ENCODE results near the gene IFIT2. TPM values are rescaled to one million over a fixed set of nuclear protein-coding genes. Genes with fewer than 3 reads are reported as not detected.

IFIT2 gene
- total and polyA plus RNA-seq, 9 donors, result 5.0 to 9.6 (median 7.4) TPM

GRCh38 chr10:89335226-89335625 is 33.4 kb downstream of the IFIT2 start:
- Histone ChIP-seq H3K27ac (ENCODE audit: low read length) (no peak overlapping the region), H3K9me3 (replicated peaks; ENCODE audit: control insufficient read depth, low read depth, low read length) (no peaks in the 10 kb centered on the region)

GRCh38 chr10:89336241-89336640 is 34.4 kb downstream of the IFIT2 start:
- no CpG with 5 or more reads among the region's 3 CpGs for WGBS (ENCODE audit: insufficient coverage)
- H3K4me1 ChIP-seq (ENCODE audit: control insufficient read depth, insufficient read depth, low read length), result peaks cover 22% of the 10 kb centered on the region
- no peak overlapping the region for H3K4me3 ChIP-seq (ENCODE audit: low read length)
- no peak for DNase-seq
- no peak overlapping the region for H3K27ac ChIP-seq (ENCODE audit: low read length)
- peaks cover 28% of the 10 kb centered on the region for H3K36me3 ChIP-seq (ENCODE audit: control insufficient read depth, insufficient read depth, low read length)
- no peaks in the 10 kb centered on the region for H3K27me3 ChIP-seq (ENCODE audit: control insufficient read depth, insufficient read depth, low read length)
- no peaks in the 10 kb centered on the region for H3K9me3 ChIP-seq (replicated peaks; ENCODE audit: control insufficient read depth, low read depth, low read length)

More at GRCh38 chr10:89335226-89335625, 33.4 kb downstream of the IFIT2 start:
- WGBS (ENCODE audit: insufficient coverage), result no CpG with 5 or more reads among the region's 3 CpGs
- Histone ChIP-seq H3K4me1 (ENCODE audit: control insufficient read depth, insufficient read depth, low read length) (peaks cover 20% of the 10 kb centered on the region), H3K4me3 (ENCODE audit: low read length) (no peak overlapping the region), H3K27me3 (ENCODE audit: control insufficient read depth, insufficient read depth, low read length) (no peaks in the 10 kb centered on the region), H3K36me3 (ENCODE audit: control insufficient read depth, insufficient read depth, low read length) (peaks cover 28% of the 10 kb centered on the region)
- DNase-seq, result no peak

- no peaks in the 10 kb centered on the region for H3K27me3 ChIP-seq (ENCODE audit: control insufficient read depth, insufficient read depth, low read length)
- no peak for DNase-seq
- peaks cover 28% of the 10 kb centered on the region for H3K36me3 ChIP-seq (ENCODE audit: control insufficient read depth, insufficient read depth, low read length)
- peaks cover 23% of the 10 kb centered on the region for H3K4me1 ChIP-seq (ENCODE audit: control insufficient read depth, insufficient read depth, low read length)
- H3K4me3 ChIP-seq (ENCODE audit: low read length), result no peak overlapping the region
- no peaks in the 10 kb centered on the region for H3K9me3 ChIP-seq (replicated peaks; ENCODE audit: control insufficient read depth, low read depth, low read length)
- no peak overlapping the region for H3K27ac ChIP-seq (ENCODE audit: low read length)
- 100% methylated on average over 1 of the region's 6 CpGs for WGBS (ENCODE audit: insufficient coverage)
These were observed 35.6 kb downstream of the IFIT2 start for GRCh38 chr10:89337484-89337883.

DNA sequence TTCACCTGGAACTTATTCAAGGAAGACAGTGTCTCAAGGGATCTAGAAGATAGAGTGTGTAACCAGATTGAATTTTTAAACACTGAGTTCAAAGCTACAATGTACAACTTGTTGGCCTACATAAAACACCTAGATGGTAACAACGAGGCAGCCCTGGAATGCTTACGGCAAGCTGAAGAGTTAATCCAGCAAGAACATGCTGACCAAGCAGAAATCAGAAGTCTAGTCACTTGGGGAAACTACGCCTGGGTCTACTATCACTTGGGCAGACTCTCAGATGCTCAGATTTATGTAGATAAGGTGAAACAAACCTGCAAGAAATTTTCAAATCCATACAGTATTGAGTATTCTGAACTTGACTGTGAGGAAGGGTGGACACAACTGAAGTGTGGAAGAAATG is 36.9 kb downstream of the IFIT2 start:
- H3K27me3 ChIP-seq (ENCODE audit: control insufficient read depth, insufficient read depth, low read length), result no peaks in the 10 kb centered on the region
- no peak for DNase-seq
- WGBS (ENCODE audit: insufficient coverage), result 82% methylated on average over 2 of the region's 3 CpGs
- no peak overlapping the region for H3K4me3 ChIP-seq (ENCODE audit: low read length)
- peaks cover 28% of the 10 kb centered on the region for H3K36me3 ChIP-seq (ENCODE audit: control insufficient read depth, insufficient read depth, low read length)
- H3K4me1 ChIP-seq (ENCODE audit: control insufficient read depth, insufficient read depth, low read length), result peaks cover 20% of the 10 kb centered on the region
- H3K9me3 ChIP-seq (replicated peaks; ENCODE audit: control insufficient read depth, low read depth, low read length), result no peaks in the 10 kb centered on the region
- no peak overlapping the region for H3K27ac ChIP-seq (ENCODE audit: low read length)

DNA sequence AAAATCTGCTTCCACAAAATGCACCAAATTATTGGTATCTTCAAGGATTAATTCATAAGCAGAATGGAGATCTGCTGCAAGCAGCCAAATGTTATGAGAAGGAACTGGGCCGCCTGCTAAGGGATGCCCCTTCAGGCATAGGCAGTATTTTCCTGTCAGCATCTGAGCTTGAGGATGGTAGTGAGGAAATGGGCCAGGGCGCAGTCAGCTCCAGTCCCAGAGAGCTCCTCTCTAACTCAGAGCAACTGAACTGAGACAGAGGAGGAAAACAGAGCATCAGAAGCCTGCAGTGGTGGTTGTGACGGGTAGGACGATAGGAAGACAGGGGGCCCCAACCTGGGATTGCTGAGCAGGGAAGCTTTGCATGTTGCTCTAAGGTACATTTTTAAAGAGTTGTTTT is 38.0 kb downstream of the IFIT2 start:
- WGBS (ENCODE audit: insufficient coverage), result 100% methylated on average over 2 of the region's 4 CpGs
- no peaks in the 10 kb centered on the region for H3K9me3 ChIP-seq (replicated peaks; ENCODE audit: control insufficient read depth, low read depth, low read length)
- no peak overlapping the region for H3K27ac ChIP-seq (ENCODE audit: low read length)
- no peak overlapping the region for H3K4me3 ChIP-seq (ENCODE audit: low read length)
- H3K4me1 ChIP-seq (ENCODE audit: control insufficient read depth, insufficient read depth, low read length), result peaks cover 12% of the 10 kb centered on the region
- H3K36me3 ChIP-seq (ENCODE audit: control insufficient read depth, insufficient read depth, low read length), result peaks cover 28% of the 10 kb centered on the region
- DNase-seq, result no peak
- H3K27me3 ChIP-seq (ENCODE audit: control insufficient read depth, insufficient read depth, low read length), result no peaks in the 10 kb centered on the region

DNA sequence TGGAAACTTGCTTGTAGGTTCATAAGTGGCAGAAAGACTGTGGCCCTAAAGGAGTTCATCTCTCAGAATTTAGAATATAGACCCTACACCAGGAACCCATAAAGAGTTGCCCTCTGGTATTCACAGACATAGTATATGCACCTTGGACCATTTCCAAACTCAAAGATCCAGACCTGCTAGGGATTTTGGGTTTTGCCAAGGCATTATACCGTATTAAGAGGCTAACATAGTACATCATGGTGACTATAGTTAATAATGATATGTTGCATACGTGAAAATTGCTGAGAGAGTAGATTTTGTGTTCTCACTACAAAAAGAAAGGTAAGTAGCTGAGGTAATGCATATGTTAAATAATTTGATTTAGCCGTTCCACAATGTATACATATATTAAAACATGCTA is 39.8 kb downstream of the IFIT2 start:
- Histone ChIP-seq H3K9me3 (replicated peaks; ENCODE audit: control insufficient read depth, low read depth, low read length) (no peaks in the 10 kb centered on the region), H3K27ac (ENCODE audit: low read length) (no peak overlapping the region), H3K4me1 (ENCODE audit: control insufficient read depth, insufficient read depth, low read length) (peaks cover 14% of the 10 kb centered on the region), H3K4me3 (ENCODE audit: low read length) (no peak overlapping the region), H3K36me3 (ENCODE audit: control insufficient read depth, insufficient read depth, low read length) (peaks cover 28% of the 10 kb centered on the region), H3K27me3 (ENCODE audit: control insufficient read depth, insufficient read depth, low read length) (no peaks in the 10 kb centered on the region)
- DNase-seq, result no peak
- WGBS (ENCODE audit: insufficient coverage), result no CpG with 5 or more reads among the region's 3 CpGs

GRCh38 chr10:89342206-89342958 is 40.5 kb downstream of the IFIT2 start:
- Histone ChIP-seq H3K9me3 (replicated peaks; ENCODE audit: control insufficient read depth, low read depth, low read length) (no peaks in the 10 kb centered on the region), H3K4me1 (ENCODE audit: control insufficient read depth, insufficient read depth, low read length) (peaks cover 19% of the 10 kb centered on the region), H3K4me3 (ENCODE audit: low read length) (no peak overlapping the region), H3K27me3 (ENCODE audit: control insufficient read depth, insufficient read depth, low read length) (no peaks in the 10 kb centered on the region), H3K27ac (ENCODE audit: low read length) (peak overlapping the region; percentile 8), H3K36me3 (ENCODE audit: control insufficient read depth, insufficient read depth, low read length) (peaks cover 23% of the 10 kb centered on the region)
- DNase-seq, result peak; percentile 70
- WGBS (ENCODE audit: insufficient coverage), result 17% methylated on average over 2 of the region's 3 CpGs

- Histone ChIP-seq H3K27me3 (ENCODE audit: control insufficient read depth, insufficient read depth, low read length) (no peaks in the 10 kb centered on the region), H3K36me3 (ENCODE audit: control insufficient read depth, insufficient read depth, low read length) (peaks cover 19% of the 10 kb centered on the region), H3K4me3 (ENCODE audit: low read length) (no peak overlapping the region), H3K9me3 (replicated peaks; ENCODE audit: control insufficient read depth, low read depth, low read length) (no peaks in the 10 kb centered on the region), H3K27ac (ENCODE audit: low read length) (peak overlapping the region; percentile 48), H3K4me1 (ENCODE audit: control insufficient read depth, insufficient read depth, low read length) (peaks cover 25% of the 10 kb centered on the region)
- WGBS (ENCODE audit: insufficient coverage), result no CpG with 5 or more reads among the region's 5 CpGs
- no peak for DNase-seq
These were observed 41.4 kb downstream of the IFIT2 start for GRCh38 chr10:89343089-89343767.

DNA sequence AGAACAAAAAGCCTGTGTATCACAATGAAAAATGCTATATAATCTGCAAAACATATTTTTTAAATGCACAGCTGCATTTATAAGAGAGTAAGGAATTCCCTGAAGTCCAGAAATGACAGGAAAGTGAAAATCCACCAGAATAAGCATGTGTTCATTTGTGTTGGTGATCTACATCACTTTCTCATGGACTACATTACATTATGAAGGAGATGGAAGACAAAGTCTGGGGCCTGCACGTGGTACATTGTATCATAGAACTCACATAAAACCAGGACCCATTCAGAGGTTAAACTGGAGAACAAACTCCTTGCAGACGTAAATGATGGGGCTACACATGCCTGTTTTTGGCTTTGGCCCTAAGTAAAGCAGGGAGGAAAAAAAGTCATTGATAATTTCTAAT is 42.3 kb downstream of the IFIT2 start:
- H3K4me1 ChIP-seq (ENCODE audit: control insufficient read depth, insufficient read depth, low read length), result peaks cover 29% of the 10 kb centered on the region
- H3K27ac ChIP-seq (ENCODE audit: low read length), result peak overlapping the region; percentile 48

DNA sequence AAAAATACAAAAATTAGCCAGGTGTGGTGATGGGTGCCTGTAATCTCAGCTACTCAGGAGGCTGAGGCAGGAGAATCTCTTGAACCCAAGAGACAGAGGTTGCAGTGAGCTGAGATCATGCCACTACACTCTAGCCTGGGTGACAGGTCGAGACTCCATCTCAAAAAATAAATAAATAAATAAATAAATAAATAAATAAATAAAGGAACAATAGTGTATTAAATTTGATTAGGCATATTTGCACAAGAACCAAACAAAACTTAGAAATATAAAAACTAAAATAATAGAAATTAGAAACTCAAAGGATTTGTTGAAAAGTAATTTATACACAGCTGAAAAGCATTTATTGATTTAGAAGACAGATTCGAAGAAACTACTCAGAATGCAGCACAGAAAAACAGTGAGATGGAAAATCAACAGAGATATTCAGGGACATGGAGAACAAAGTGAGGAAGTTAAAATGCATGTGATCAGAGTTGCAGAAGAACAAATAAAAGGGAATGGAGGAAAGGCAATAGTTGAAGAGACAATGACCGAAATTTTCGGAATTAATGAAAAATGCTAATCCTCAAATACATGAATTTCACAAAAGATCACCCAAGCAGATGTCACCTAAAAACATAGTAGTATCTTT is 43.6 kb downstream of the IFIT2 start:
- 100% methylated on average over 1 of the region's 4 CpGs for WGBS (ENCODE audit: insufficient coverage)
- Histone ChIP-seq H3K9me3 (replicated peaks; ENCODE audit: control insufficient read depth, low read depth, low read length) (no peaks in the 10 kb centered on the region), H3K27ac (ENCODE audit: low read length) (no peak overlapping the region), H3K27me3 (ENCODE audit: control insufficient read depth, insufficient read depth, low read length) (no peaks in the 10 kb centered on the region), H3K4me1 (ENCODE audit: control insufficient read depth, insufficient read depth, low read length) (peaks cover 33% of the 10 kb centered on the region), H3K4me3 (ENCODE audit: low read length) (no peak overlapping the region), H3K36me3 (ENCODE audit: control insufficient read depth, insufficient read depth, low read length) (no peaks in the 10 kb centered on the region)
- DNase-seq, result no peak

More for the DNA sequence above, 42.3 kb downstream of the IFIT2 start:
- Histone ChIP-seq H3K27me3 (ENCODE audit: control insufficient read depth, insufficient read depth, low read length) (no peaks in the 10 kb centered on the region), H3K9me3 (replicated peaks; ENCODE audit: control insufficient read depth, low read depth, low read length) (no peaks in the 10 kb centered on the region), H3K4me3 (ENCODE audit: low read length) (no peak overlapping the region), H3K36me3 (ENCODE audit: control insufficient read depth, insufficient read depth, low read length) (peaks cover 10% of the 10 kb centered on the region)
- WGBS (ENCODE audit: insufficient coverage), result no CpG with 5 or more reads among the region's 2 CpGs
- DNase-seq, result peak; percentile 68

All from muscle of leg (tissue), 11 donors.